GM19455 (cell line): ENCODE results near the gene RPL31.

Experiments
- ATAC-seq: cut with Tn5 transposase; IDR thresholded peaks from one replicate; pipeline ENCODE4 v1.9.1; 2021; ENCODE audit not compliant: unreplicated experiment

Gene RPL31

GRCh38 chr2:101001691-101002561, at the start of gene RPL31:
TSS of gene RPL31 (plus strand) at chr2:101002289. CDS start at chr2:101002702, 413 bp downstream.
- ATAC-seq = peak; percentile 95

DNA sequence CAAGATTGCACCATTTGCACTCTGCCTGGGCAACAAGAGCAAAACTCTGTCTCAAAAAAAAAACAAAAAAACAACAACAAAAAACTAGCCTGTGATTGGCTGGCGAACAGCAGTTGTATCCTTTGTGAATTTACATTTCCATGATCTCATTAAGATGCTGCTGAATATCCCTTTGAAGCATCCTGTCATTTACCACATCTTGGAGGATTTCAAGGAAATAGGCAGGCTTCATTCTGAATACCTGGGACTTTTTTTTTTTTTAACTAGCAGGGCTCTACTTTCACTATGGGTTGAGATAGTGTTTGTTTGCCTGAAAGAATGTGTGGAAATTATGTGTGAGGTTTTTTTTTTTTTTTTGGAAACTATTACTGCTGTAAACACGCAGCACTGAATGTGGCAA, 49.6 kb upstream of the RPL31 start:
- ATAC-seq = no peak

- no peak for ATAC-seq
These were observed 48.6 kb upstream of the RPL31 start for GRCh38 chr2:100953406-100954043.

GRCh38 chr2:100954044-100954420, 48.1 kb upstream of the RPL31 start:
- ATAC-seq = no peak

DNA sequence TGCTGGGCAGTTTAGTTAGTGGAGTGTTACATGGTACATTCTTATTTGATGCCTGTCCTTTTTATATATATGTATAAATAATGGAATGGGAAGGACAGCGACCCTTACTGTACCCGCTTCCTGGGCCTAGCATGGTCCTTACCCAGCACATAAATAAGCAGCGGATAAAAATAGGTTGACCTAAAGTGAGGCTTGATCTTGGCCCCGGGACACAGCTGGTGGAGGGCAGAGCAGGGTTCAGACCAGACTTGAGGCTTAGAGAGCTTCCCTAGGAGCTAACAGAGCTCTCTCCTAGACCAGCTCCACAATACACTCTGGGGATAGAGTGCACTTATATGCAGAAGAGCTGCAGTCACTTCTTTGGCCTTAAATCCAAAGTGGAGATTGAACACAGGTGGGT, 46.9 kb upstream of the RPL31 start:
- no peak for ATAC-seq

DNA sequence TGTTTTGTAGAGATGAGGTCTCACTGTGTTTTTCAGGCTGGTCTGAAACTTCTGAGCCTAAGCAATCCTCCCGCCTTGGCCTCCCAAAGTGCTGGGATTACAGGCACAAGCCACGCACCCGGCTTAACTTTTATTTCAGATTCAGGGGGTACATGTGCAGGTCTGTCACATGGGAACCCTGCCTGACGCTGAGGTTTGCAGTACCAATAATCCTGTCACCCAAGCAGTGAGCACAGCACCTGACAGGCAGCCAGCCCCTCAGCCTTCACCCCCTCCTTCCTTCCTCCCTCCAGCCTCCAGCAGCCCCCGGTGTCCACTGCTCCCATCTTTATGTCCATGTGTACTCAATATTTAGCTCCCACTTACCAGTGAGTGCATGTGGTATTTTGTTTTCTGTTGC, 46.0 kb upstream of the RPL31 start:
- ATAC-seq = no peak

GRCh38 chr2:100957996-100958653, 44.0 kb upstream of the RPL31 start:
- no peak for ATAC-seq

DNA sequence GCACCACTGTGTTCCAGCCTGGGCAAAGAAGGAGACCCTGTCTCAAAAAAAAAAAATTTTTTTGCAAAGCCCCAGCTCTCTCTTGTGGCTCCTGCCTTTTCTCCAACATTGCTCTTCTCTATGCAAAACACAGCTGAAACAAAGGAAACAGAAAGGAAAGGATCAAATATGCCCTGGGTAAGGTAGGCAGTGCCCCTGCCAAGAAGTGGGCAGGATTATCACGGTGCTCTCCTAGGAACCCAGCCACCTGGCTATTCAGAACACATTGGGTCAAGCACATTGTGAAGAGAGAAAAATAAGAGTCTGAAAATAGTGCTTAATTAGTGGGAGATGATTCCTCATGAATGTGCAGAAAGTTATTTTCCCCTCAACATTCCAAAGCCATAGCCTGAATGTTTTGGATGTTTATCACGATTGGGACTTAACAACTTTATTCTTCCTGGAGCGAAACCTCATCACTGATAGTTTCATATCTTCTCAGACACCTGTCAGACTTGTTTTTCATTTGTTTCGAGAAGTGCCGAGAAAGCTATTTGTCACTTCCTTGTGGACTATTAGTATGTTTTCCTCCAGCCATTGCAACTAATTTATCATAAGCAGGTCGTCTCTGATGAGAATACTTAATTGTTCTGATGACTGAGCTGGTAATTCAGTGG, 42.7 kb upstream of the RPL31 start:
- no peak for ATAC-seq

- ATAC-seq = no peak
These were observed 41.4 kb upstream of the RPL31 start for GRCh38 chr2:100960688-100961087.

GRCh38 chr2:100962366-100963025, 39.6 kb upstream of the RPL31 start:
- ATAC-seq = no peak

DNA sequence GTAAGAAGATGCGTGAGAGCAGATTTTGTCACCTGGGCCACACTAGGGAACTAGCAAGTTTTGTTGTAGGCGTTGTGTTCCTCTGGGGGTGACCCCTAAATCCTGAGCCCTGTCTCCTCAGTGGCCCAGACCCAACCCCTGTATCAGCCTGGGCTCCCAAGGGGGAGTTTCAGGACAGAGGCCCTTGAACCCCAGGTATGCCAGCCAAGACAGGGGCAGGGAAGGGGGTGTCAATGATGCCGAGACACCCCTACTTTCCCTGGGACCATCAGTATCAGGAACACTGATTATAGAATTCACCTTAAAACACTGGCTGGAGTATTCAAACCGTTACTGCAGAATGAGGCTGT, 39.1 kb upstream of the RPL31 start:
- no peak for ATAC-seq

GRCh38 chr2:100964222-100964621, 37.9 kb upstream of the RPL31 start:
- no peak for ATAC-seq

- ATAC-seq = no peak
These were observed 37.4 kb upstream of the RPL31 start for GRCh38 chr2:100964681-100965169.

DNA sequence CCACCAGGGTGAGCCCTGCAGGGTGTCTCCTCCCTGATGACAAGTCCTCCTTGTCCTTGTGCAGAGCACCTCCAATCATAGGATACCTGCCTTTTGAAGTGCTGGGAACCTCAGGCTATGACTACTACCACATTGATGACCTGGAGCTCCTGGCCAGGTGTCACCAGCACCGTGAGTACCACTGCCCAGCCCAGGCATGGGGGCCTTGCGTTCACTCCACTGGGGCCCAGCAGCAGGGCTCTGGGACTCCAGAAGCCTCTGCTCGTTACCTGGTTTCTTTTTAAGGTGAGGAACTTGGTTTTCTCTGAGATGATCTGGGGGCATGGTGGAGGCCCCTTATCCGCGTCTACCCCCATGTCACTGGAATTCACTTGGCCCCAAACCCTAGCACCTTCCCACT, 36.5 kb upstream of the RPL31 start:
- no peak for ATAC-seq

GRCh38 chr2:100967716-100968115, 34.4 kb upstream of the RPL31 start:
- ATAC-seq = no peak

GRCh38 chr2:100968146-100969145, 33.6 kb upstream of the RPL31 start:
- no peak for ATAC-seq

DNA sequence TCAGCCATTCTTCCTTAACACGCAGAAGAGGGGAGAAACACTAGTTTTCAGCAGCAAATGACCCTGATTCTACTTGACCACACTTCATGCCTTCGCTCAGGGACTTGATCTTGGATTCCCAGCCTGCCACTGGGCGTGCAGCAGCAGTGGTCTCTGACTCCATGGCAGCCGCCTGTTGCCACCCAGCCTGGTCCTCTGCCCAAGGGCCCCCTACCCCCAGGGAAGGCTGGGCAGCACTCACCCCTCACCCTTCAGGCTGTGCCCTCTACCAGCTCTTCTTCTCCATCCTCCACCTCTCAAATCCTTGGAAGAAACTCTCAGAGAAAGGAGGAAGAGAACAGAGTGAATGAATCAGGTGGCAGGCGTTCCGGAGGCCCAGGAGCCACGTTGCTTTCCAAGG, 32.1 kb upstream of the RPL31 start:
- no peak for ATAC-seq

DNA sequence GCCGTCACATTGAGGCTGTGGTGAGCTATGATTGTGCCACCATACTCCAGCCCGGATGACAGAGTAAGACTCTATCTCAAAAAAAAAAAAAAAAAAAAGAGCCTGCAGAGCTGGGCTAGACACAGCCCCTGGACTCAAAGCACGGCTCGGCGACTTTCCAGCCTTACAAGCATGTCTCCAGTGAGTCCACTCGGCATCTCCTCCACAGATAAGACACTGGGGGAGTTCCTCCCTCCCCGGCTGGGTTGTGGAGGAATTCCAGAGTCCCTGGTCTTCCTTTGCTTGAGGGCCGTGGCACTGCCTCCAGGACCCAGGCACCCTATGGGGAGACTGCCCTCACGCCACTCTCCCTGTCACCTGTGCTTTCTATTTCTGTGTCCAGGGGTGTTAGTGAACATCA, 30.9 kb upstream of the RPL31 start:
- ATAC-seq = no peak

- no peak for ATAC-seq
These were observed 29.6 kb upstream of the RPL31 start for GRCh38 chr2:100972452-100972851.
